Activated naive CD8-positive, alpha-beta T cell treated with anti-CD3 and anti-CD28 coated beads, Interleukin-2, amount 10 ng/mL, durations not matched to agents 7 days and 5 days (primary cell): ENCODE results near the gene SMARCB1. TPM values are rescaled to one million over a fixed set of nuclear protein-coding genes. Genes with fewer than 3 reads are reported as not detected.
A peak's percentile ranks its signal among the peaks of the same experiment; 100 is the strongest.

ENCODE experiments used
- ATAC-seq: fragments of 150-1000 bp; cut with Tn5 transposase; one replicate; pipeline ENCODE4 v1.10.0; 2021; ENCODE audit warnings: low read depth, moderate library complexity
- POLR2A ChIA-PET: fragments of 350-600 bp; sonication (Branson Sonifier 250); formaldehyde crosslinking; loops from one replicate; lab custom pipeline; 2021; ENCODE audit warnings: antibody characterized with exemption; lab: Charles Lee
- DNase-seq: peaks from one replicate; pipeline ENCODE4 v3.0.0; 2021
- H3K27ac Mint-ChIP-seq: one replicate; pipeline ENCODE4 v1.8.0; 2022; ENCODE audit warnings: mild to moderate bottlenecking, mixed read lengths
- H3K27me3 Mint-ChIP-seq: one replicate; pipeline ENCODE4 v1.8.0; 2022; ENCODE audit warnings: mild to moderate bottlenecking, moderate library complexity, mixed read lengths
- H3K36me3 Mint-ChIP-seq: one replicate; pipeline ENCODE4 v1.8.0; 2021; ENCODE audit warnings: mild to moderate bottlenecking, mixed read lengths
- H3K4me1 Mint-ChIP-seq: one replicate; pipeline ENCODE4 v1.8.0; 2021; ENCODE audit warnings: mixed read lengths
- H3K4me3 Mint-ChIP-seq: one replicate; pipeline ENCODE4 v1.8.0; 2022; ENCODE audit warnings: mild to moderate bottlenecking, moderate library complexity, mixed read lengths
- H3K9me3 Mint-ChIP-seq: one replicate; pipeline ENCODE4 v1.8.0; 2021; ENCODE audit warnings: mixed read lengths
- total RNA-seq, 2 experiments: library from RNA; stranded (reverse); gene quantifications; one replicate each; pipeline ENCODE4 v1.2.3, GENCODE V29; 2021

The SMARCB1 gene
- total RNA-seq, 2 experiments from 2014 or later, result 81.2 to 82.8 TPM

DNA sequence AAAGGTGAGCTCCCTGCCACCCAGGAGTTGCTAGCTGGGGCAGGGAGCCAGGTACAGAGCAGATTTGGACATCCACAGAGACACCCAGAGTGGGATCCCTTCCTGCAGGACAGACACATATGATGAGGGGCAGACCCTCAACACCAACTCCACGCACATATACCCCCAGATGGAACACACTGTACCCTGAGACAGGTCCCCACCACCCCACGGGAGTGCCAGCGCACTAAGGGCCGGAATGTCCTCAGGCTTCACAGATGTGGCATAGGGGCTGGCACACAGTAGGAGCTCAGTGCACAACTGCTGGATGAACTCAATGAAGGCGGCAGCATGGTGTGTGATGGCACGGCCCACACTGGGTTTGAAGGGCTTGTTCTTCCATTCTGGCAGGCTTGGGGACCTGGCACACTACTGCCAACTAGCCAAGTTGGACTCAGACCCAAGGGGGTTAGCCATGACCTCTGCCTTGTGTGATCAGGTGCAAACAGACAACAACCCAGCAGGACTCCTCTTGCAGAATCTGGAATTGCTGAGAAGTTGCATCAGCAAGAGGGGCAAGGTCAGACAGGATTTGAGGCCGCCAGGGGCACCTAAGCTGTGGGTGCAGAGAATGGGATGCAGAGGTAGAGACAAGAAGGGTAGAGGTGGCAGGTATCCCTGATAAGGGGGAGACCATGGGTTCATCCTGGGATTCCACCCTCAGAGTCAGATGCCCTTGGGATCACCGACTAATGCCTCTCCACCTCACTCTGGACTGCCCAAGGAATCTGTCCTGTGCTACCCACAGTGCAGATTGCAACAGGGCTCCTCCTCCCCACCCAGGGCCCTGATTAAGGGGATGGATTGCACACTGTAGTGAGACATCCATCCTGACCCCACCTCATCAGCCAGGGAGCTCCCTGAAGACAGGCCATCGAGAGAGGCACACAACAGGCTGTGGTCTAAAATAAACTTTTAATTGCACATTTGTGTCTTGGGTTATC is 21.6 kb upstream of the SMARCB1 start:
- POLR2A ChIA-PET, result interaction anchor here (1.3 kb wide), 1 partner anchor 14 kb away, joined by 4 read pairs; the partner anchor contains the start of gene ZNF70
- Mint-ChIP-seq H3K36me3 (peaks cover 2% of the 10 kb centered on the region), H3K9me3 (no peaks in the 10 kb centered on the region), H3K27ac (peak overlapping the region; percentile 67), H3K4me3 (peak overlapping the region; percentile 48), H3K27me3 (no peaks in the 10 kb centered on the region), H3K4me1 (peaks cover 40% of the 10 kb centered on the region)
- no peak for DNase-seq
- ATAC-seq, result no peak

DNA sequence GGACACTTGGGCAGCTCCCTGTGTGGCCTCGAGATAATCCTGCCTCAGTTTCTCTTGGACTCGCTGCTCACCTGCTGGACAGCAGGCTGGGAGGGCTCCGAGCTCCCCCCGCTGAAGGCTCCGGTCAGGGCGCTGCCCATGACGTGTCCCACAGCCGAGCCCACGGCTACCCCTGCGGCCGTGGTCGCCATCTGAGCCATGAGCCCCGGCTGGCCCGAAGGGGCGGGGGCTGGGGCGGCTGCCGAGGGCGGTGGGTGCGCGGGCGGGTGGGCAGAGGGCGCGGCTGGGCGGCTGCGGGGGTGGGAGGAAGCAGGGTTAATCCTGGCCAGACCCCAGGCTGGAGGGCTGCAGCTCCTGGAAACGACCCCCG is 19.5 kb upstream of the SMARCB1 start:
- H3K27ac Mint-ChIP-seq, result peak overlapping the region; percentile 51
- POLR2A ChIA-PET, result interaction anchor here (0.5 to 2.4 kb wide), 10 partner anchors 20 to 135 kb away, joined by 3 to 15 read pairs (median 3); partner anchors contain the start of genes SLC2A11 and SMARCB1
- peaks cover 38% of the 10 kb centered on the region for H3K4me1 Mint-ChIP-seq
- H3K27me3 Mint-ChIP-seq, result no peaks in the 10 kb centered on the region
- no peaks in the 10 kb centered on the region for H3K9me3 Mint-ChIP-seq
- ATAC-seq (no peak), DNase-seq (no peak)
- H3K4me3 Mint-ChIP-seq, result peak overlapping the region; percentile 87
- H3K36me3 Mint-ChIP-seq, result peaks cover 2% of the 10 kb centered on the region

DNA sequence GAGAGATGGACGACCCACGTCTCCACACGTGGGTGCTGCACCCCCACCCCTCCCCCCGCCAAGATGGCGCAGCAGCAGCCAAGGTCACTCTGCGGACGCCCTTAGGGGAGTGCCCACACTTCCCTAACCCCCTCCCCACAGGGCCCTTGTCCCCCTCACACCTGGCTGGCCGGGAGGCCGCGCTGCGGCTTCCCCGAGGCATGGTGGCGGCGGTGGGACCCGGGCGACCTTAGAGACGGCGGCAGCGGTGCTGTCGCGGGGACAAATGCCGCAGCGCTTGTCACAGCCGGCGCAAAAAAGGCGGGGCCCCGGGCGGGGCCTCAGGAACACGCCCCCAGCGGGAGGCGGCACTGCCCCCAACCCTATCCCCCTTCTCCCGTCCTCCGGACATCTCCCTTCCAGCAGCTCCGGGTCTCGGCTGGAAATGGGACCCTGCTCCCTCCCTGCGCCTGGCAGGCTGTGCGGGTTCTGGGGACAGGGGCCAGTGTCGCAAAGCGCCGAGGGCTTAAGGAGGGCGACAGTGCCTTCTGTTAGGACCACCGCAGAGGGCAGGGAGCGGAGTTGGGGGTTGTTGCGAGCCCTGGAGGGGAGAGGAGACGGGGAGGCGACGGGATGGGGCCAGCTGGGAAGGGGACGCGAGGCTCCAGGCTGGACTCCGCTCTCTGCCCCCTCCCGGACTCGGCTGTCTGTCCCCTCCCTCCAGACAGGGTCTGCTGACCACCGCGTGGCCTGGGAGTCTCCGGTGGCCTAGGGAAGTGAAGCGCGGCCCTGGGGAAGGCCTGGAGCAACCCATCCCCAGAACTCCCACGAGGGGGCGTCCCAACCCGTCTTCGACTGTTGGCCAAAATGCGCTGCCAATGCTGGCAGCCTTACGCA is 18.9 kb upstream of the SMARCB1 start, which contains the start of gene CHCHD10:
Gene CHCHD10, minus strand, starts transcription at position 300 of the 876 bp plus-strand sequence. Its CDS starts 98 bp downstream, at position 202.
- Mint-ChIP-seq H3K36me3 (no peaks in the 10 kb centered on the region), H3K9me3 (no peaks in the 10 kb centered on the region), H3K4me3 (peak within 1 kb of the TSS; percentile 87), H3K4me1 (peaks cover 34% of the 10 kb centered on the region), H3K27me3 (peaks cover under 1% of the 10 kb centered on the region), H3K27ac (peak within 1 kb of the TSS; percentile 81)
- ATAC-seq (peak; percentile 49), DNase-seq (peak; percentile 91)
- POLR2A ChIA-PET, result interaction anchor here (0.5 to 2.4 kb wide), 9 partner anchors 17 to 135 kb away, joined by 3 to 15 read pairs (median 3); partner anchors contain the start of genes SLC2A11 and SMARCB1

DNA sequence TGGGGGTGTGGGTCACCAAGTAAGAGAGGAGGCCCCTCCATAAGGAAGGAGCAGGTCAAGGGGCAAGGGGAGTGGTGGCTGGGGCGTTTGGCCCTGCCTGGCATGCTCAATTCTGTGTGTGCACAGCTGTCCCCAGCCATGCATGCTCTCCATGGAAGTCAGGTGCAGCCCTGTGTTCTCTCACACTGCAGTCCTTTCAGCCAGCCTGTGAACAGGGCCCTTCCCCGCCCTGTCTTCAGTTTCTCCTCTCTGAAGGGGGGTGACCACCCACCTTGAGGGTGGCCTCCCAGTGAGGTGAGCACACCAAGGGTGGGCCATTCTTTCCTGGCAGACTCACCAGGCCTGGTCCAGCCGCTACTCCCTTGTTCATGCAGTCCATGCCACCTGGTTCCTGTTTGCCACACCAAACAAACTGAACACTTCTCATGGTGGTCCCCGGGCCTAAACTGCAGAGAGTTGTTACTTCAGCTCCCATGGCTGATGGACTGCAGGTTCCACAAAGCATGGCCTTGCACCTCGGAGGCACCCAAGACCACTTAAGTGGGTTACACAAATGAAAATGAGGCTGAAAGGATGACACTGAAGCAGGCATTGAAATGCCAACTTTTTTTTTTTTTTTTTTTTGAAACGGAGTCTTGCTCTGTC is 17.3 kb upstream of the SMARCB1 start:
- H3K27ac Mint-ChIP-seq, result no peak overlapping the region
- H3K36me3 Mint-ChIP-seq, result no peaks in the 10 kb centered on the region
- no peak for DNase-seq
- H3K4me3 Mint-ChIP-seq, result no peak overlapping the region
- no peak for ATAC-seq
- H3K4me1 Mint-ChIP-seq, result peaks cover 27% of the 10 kb centered on the region
- H3K9me3 Mint-ChIP-seq, result no peaks in the 10 kb centered on the region
- POLR2A ChIA-PET, result no interaction called here
- H3K27me3 Mint-ChIP-seq, result peaks cover 10% of the 10 kb centered on the region

DNA sequence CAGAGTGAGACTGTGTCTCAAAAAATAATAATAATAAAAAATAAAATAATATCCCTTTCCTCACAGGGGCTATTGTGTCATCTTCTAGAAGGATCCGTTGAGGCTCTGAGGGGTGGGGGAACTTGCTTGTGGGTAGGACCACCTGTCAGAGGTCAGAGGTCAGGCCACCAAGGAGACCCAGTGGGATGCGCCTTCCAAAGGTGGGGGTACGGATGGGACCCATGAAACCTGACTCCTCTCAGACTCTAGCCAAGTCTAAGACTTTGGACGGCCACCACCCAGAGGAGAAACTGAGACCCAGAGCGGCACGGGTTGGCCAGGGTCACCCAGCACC is 14.5 kb upstream of the SMARCB1 start:
- ATAC-seq, result no peak
- Mint-ChIP-seq H3K27me3 (peaks cover 12% of the 10 kb centered on the region), H3K9me3 (no peaks in the 10 kb centered on the region), H3K4me1 (peaks cover 11% of the 10 kb centered on the region), H3K27ac (no peak overlapping the region), H3K4me3 (peak overlapping the region; percentile 74), H3K36me3 (no peaks in the 10 kb centered on the region)
- DNase-seq, result no peak
- POLR2A ChIA-PET, result interaction anchor here (0.6 to 2.3 kb wide), 6 partner anchors 9 to 290 kb away, joined by 3 to 10 read pairs (median 4); partner anchors contain the start of genes C22orf15, DERL3 and SLC2A11

DNA sequence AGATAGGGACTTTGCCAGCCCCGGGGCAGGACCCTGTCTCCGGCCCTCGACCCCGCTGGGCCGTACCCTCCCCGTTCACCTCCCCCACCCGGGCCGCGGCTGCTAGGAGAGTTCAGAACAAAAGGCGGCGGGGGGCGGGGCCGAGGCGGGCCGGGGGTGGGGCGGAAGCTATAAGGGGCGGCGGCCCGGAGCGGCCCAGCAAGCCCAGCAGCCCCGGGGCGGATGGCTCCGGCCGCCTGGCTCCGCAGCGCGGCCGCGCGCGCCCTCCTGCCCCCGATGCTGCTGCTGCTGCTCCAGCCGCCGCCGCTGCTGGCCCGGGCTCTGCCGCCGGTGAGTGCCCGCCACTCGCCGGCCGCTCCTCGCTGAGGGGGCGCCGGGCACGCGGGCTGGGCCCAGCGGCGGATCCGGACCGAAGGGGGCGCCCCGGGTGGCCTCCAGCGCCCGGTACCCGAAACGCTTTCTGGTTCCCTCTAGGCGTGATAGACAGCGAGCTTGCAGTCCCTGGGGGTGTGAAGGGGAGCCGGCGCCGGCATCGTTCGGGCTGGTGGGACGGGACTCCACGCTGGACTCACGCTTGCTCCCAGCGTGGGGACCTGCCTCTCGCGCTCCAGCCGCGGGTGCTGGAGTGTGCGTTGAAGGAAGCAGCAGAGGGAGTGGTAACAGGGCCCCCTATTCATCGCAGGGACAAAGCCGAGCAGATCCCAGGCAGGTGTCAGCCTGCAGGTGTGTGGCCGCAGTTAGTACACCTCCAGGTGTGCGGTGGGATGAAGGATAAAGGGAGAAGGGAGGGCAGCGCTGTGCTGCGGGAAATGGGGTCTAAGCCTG is 13.9 kb upstream of the SMARCB1 start, which contains the start of gene MMP11:
Gene MMP11, plus strand, starts transcription at position 201 of the 825 bp plus-strand sequence. Its CDS starts 22 bp downstream, at position 223.
- Mint-ChIP-seq H3K36me3 (no peaks in the 10 kb centered on the region), H3K4me1 (peaks cover 11% of the 10 kb centered on the region), H3K27me3 (peaks cover 12% of the 10 kb centered on the region), H3K27ac (no peak within 1 kb of the TSS), H3K9me3 (no peaks in the 10 kb centered on the region), H3K4me3 (peak within 1 kb of the TSS; percentile 74)
- peak; percentile 51 for ATAC-seq
- DNase-seq, result peak; percentile 76
- POLR2A ChIA-PET, result interaction anchor here (0.6 to 2.3 kb wide), 6 partner anchors 10 to 290 kb away, joined by 3 to 10 read pairs (median 4); partner anchors contain the start of genes C22orf15, DERL3 and SLC2A11

DNA sequence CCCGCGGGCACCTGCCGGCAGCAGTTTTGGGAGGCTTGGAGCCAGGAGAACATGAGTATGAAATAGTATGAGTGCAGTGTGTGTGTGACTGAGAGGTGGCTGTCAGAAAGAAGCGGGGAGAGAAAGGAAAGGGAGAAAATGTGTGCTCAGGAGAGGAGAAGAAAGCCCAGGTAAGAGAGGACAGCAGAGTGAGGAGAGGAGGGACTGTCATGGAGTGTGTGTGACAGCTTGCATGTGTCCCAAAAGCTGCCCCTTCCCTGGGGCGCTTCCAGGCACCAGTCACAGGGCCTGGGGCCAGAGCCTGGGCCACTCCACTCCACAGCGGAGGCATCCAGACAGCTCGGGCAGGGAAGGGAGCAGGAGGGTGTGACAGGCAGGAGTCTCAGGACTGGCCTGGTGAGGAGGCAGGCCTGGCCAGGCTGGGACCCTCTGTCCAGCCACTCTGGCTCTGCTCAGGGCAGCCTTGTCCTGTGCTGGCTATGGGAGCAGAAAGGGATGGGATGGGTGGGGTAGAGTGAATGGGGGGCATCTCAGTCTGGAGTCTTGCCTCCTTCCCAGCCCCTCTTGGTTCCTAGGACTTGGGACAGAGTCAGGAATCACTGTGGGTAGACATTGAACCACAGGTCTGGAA is 13.2 kb upstream of the SMARCB1 start:
- H3K4me3 Mint-ChIP-seq, result peak overlapping the region; percentile 63
- POLR2A ChIA-PET, result no interaction called here

DNA sequence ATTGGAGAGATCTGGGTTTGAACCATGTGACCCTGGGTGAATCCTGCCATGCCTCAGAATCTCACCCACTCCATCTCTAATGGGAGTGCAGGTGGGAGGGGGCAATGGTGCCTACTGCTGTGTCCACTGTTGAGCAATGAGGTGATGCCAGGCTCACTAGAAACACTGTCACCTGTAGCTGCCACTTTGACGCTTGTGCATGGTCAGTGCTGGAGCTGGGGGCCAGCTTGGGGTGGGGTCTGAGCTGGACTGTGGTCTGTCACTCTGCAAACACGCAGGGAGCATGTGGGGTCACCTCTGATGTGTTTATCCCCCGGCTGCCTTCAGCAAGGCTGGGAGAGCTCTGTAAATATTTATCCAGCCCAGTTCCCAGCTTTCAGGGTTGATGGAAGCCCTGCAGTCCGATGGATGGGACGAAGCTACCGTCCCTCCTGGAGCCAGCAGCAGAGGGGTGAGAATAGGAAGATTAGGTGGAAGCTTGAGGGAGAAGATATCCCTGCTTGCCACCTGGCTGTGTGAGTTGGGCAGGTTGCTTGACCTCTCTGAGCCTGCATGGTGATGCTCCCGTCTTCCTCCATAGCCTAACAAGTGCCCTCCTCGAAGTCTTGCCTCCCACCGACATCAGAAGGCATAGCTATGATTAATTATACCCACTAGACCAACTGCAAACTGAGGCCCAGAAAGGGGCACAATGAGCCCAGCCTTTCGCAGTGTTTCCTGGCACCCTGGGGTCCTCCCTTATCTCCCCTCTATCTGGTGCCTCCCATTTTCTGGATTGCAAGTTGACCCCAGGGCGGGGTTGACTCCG is 12.4 kb upstream of the SMARCB1 start:
- no peak overlapping the region for H3K27ac Mint-ChIP-seq
- H3K4me3 Mint-ChIP-seq, result no peak overlapping the region
- no peak for ATAC-seq
- H3K27me3 Mint-ChIP-seq, result peaks cover 12% of the 10 kb centered on the region
- peaks cover 7% of the 10 kb centered on the region for H3K4me1 Mint-ChIP-seq
- no peaks in the 10 kb centered on the region for H3K36me3 Mint-ChIP-seq
- no peaks in the 10 kb centered on the region for H3K9me3 Mint-ChIP-seq
- POLR2A ChIA-PET, result interaction anchor here (1.4 kb wide), 2 partner anchors 12 to 83 kb away, joined by 5 to 6 read pairs; partner anchors contain the start of gene SLC2A11
- no peak for DNase-seq

More for the DNA sequence above, 13.2 kb upstream of the SMARCB1 start:
- peaks cover 7% of the 10 kb centered on the region for H3K4me1 Mint-ChIP-seq
- ATAC-seq, result no peak
- H3K27me3 Mint-ChIP-seq, result peaks cover 12% of the 10 kb centered on the region
- H3K36me3 Mint-ChIP-seq, result no peaks in the 10 kb centered on the region
- no peak overlapping the region for H3K27ac Mint-ChIP-seq
- no peaks in the 10 kb centered on the region for H3K9me3 Mint-ChIP-seq
- no peak for DNase-seq

DNA sequence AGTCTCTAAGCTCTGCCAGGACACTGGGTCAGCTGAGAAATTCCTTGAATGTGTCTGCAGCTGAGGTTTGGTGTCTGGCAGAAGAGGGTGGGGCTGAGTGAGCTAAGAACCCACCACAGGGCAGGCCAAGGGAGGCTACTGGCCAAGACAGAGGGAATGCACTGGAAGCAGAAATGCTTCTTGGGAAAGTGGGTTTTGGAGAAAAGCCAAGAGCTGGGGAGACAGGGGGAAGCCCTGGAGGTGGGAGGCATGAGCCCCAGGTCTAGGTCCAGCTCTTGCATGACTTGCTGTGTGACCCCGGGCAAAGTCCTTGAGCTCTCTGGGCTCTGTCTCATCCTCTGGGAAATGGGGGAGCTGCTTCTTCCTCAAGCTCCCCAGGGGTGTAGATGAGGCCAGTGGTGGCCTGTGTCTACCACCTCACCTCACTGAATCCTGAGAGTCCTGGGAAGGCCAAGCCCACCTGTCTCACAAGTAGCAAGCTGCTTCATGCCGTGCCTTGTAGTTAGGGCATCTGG is 11.8 kb upstream of the SMARCB1 start:
- POLR2A ChIA-PET, result interaction anchor here (1.4 kb wide), 2 partner anchors 11 to 83 kb away, joined by 5 to 6 read pairs; partner anchors contain the start of gene SLC2A11
- H3K4me1 Mint-ChIP-seq, result peaks cover 9% of the 10 kb centered on the region
- ATAC-seq, result no peak
- H3K27me3 Mint-ChIP-seq, result peaks cover 12% of the 10 kb centered on the region
- no peaks in the 10 kb centered on the region for H3K36me3 Mint-ChIP-seq
- no peak for DNase-seq
- no peak overlapping the region for H3K27ac Mint-ChIP-seq
- H3K9me3 Mint-ChIP-seq, result no peaks in the 10 kb centered on the region
- H3K4me3 Mint-ChIP-seq, result no peak overlapping the region

DNA sequence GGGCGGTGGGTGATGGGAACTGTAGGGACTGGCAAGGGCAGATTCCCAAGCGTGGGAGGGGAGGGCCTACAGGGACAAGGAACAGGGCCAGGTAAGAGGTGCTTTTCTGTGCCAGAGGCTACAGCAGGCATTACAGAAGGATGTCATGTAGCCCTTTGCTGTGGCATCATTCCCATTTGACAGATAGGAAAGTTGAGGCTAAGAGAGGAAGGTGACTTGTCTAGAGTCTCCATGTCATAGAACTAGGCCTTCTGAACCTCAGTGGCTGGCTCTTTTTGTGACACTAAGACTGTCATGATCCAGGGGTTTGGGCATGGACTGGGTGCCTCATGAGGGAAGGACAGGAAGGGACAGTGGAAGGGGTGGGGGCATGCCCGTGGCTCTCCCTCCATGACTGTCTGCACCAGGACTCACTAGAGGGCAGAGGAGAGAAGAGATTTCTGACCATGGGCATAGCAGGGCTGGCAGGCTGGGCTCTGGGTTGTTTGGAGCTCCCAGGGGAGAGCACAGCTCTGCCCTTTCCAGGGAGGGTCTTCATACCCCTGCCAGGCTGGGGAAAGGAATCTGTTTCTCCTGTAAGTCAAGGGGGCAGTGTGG is 10.9 kb upstream of the SMARCB1 start:
- no peaks in the 10 kb centered on the region for H3K9me3 Mint-ChIP-seq
- H3K27ac Mint-ChIP-seq, result no peak overlapping the region
- peaks cover 12% of the 10 kb centered on the region for H3K27me3 Mint-ChIP-seq
- no peak overlapping the region for H3K4me3 Mint-ChIP-seq
- H3K4me1 Mint-ChIP-seq, result peaks cover 9% of the 10 kb centered on the region
- POLR2A ChIA-PET, result interaction anchor here (1.2 to 1.4 kb wide), 2 partner anchors 12 to 82 kb away, joined by 4 to 5 read pairs; partner anchors contain the start of gene SLC2A11
- DNase-seq (no peak), ATAC-seq (no peak)
- H3K36me3 Mint-ChIP-seq, result no peaks in the 10 kb centered on the region
